ENCODE results near the gene MYO7B. TPM values are rescaled to one million over a fixed set of nuclear protein-coding genes. Genes with fewer than 3 reads are reported as not detected.

MYO7B gene
- total and polyA plus RNA-seq, 9 of the 15 experiments (the other 6 are each of a cell fraction or from before 2014, with no cell fraction given): 0.08 TPM; not detected in 8

DNA sequence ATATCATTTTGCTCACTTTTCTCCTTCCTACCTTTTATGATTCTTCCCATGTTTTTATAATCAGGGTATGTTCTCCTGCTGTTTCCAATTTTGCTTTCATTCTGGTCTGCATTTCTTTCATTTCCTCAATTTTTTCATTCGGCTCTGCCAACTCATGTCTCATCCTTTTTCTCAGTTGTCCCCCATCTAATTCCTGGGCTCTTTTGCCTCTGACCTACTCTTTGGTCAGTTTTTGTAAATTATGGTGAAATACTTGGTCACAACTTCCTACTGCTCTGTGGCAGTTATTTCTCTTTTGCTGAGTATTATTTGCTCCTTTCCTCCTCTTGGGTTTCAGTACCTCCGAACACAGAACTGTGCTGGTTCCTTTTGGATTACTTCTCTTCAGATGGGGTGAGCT is 27.5 kb downstream of the MYO7B start (continued):
- TF ChIP-seq ARID4B (CRISPR knock-in tag; IDR thresholded peaks at IDR 0.05): no peak
- TF ChIP-seq HNRNPLL (IDR thresholded peaks at IDR 0.05; ENCODE audit: low read depth, low read length, poor library complexity, severe bottlenecking): no peak
- TF ChIP-seq, protein P1, sequence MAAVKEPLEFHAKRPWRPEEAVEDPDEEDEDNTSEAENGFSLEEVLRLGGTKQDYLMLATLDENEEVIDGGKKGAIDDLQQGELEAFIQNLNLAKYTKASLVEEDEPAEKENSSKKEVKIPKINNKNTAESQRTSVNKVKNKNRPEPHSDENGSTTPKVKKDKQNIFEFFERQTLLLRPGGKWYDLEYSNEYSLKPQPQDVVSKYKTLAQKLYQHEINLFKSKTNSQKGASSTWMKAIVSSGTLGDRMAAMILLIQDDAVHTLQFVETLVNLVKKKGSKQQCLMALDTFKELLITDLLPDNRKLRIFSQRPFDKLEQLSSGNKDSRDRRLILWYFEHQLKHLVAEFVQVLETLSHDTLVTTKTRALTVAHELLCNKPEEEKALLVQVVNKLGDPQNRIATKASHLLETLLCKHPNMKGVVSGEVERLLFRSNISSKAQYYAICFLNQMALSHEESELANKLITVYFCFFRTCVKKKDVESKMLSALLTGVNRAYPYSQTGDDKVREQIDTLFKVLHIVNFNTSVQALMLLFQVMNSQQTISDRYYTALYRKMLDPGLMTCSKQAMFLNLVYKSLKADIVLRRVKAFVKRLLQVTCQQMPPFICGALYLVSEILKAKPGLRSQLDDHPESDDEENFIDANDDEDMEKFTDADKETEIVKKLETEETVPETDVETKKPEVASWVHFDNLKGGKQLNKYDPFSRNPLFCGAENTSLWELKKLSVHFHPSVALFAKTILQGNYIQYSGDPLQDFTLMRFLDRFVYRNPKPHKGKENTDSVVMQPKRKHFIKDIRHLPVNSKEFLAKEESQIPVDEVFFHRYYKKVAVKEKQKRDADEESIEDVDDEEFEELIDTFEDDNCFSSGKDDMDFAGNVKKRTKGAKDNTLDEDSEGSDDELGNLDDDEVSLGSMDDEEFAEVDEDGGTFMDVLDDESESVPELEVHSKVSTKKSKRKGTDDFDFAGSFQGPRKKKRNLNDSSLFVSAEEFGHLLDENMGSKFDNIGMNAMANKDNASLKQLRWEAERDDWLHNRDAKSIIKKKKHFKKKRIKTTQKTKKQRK (IDR thresholded peaks at IDR 0.05; ENCODE audit: borderline replicate concordance, low read depth, low read length): no peak
- TF ChIP-seq ZNF407 (IDR thresholded peaks at IDR 0.05; ENCODE audit: low read depth): no peak
- TF ChIP-seq, protein P2, sequence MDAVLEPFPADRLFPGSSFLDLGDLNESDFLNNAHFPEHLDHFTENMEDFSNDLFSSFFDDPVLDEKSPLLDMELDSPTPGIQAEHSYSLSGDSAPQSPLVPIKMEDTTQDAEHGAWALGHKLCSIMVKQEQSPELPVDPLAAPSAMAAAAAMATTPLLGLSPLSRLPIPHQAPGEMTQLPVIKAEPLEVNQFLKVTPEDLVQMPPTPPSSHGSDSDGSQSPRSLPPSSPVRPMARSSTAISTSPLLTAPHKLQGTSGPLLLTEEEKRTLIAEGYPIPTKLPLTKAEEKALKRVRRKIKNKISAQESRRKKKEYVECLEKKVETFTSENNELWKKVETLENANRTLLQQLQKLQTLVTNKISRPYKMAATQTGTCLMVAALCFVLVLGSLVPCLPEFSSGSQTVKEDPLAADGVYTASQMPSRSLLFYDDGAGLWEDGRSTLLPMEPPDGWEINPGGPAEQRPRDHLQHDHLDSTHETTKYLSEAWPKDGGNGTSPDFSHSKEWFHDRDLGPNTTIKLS (IDR thresholded peaks at IDR 0.05; ENCODE audit: borderline replicate concordance, low read depth): no peak
- TF ChIP-seq, protein P3, sequence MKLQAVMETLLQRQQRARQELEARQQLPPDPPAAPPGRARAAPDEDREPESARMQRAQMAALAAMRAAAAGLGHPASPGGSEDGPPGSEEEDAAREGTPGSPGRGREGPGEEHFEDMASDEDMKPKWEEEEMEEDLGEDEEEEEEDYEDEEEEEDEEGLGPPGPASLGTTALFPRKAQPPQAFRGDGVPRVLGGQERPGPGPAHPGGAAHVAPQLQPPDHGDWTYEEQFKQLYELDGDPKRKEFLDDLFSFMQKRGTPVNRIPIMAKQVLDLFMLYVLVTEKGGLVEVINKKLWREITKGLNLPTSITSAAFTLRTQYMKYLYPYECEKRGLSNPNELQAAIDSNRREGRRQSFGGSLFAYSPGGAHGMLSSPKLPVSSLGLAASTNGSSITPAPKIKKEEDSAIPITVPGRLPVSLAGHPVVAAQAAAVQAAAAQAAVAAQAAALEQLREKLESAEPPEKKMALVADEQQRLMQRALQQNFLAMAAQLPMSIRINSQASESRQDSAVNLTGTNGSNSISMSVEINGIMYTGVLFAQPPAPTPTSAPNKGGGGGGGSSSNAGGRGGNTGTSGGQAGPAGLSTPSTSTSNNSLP (IDR thresholded peaks at IDR 0.05; ENCODE audit: borderline replicate concordance, low read depth, low read length): no peak
- no peak for TF ChIP-seq ZNF311 (CRISPR knock-in tag; IDR thresholded peaks at IDR 0.05)

All from K562 (cell line).